ENCODE measurements around the gene SEMA4B.

SEMA4B gene

DNA sequence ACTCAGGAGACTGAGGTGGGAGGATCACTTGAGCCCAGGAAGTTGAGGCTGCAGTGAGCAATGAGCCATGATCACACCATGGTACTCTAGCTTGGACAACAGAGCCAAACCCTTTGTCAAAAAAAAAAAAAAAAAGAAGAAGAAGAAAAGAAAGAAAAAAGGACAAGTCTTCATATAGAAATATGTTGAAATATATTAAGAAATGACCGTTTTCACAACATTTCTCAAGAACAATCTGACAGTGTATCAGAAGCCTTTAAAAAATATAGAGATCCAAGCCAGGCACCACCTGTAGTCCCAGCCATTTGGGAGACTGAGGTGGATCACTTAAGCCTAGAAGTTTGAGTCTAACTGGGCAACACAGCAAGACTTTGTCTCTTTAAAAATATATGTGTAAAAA lies 29.5 kb upstream of the SEMA4B start:
- TF ChIP-seq EZH2phosphoT487 (IDR thresholded peaks at IDR 0.05; ENCODE audit: borderline replicate concordance) = no peak
- TF ChIP-seq, protein P1, sequence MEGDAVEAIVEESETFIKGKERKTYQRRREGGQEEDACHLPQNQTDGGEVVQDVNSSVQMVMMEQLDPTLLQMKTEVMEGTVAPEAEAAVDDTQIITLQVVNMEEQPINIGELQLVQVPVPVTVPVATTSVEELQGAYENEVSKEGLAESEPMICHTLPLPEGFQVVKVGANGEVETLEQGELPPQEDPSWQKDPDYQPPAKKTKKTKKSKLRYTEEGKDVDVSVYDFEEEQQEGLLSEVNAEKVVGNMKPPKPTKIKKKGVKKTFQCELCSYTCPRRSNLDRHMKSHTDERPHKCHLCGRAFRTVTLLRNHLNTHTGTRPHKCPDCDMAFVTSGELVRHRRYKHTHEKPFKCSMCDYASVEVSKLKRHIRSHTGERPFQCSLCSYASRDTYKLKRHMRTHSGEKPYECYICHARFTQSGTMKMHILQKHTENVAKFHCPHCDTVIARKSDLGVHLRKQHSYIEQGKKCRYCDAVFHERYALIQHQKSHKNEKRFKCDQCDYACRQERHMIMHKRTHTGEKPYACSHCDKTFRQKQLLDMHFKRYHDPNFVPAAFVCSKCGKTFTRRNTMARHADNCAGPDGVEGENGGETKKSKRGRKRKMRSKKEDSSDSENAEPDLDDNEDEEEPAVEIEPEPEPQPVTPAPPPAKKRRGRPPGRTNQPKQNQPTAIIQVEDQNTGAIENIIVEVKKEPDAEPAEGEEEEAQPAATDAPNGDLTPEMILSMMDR (conservative IDR thresholded peaks at IDR 0.05; ENCODE audit: low read length) = no peak

DNA sequence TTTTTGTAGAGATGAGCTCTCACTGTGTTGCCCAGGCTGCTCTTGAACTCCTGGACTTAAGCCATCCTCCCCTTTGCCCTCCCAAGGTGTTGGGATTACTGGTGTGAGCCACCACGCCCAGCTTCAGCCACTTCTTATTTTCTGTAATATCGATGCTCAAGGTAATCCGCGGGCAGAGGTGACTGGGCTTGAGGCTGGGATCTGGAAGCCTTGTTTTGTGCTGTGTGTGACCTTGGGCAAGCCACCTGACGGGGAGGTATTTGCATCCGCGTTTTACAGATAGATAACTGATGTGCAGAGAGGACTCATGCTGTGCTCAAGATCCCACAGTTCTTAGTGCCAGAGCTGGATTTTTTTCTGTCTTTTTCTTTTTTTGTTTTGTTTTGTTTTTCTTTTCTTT lies 27.8 kb upstream of the SEMA4B start:
- Histone ChIP-seq H2AFZ (ENCODE audit: low read length) (no peak overlapping the region), H3K27me3 (ENCODE audit: insufficient read depth, low read length, poor library complexity, severe bottlenecking) (no peaks in the 10 kb centered on the region), H3F3A (ENCODE audit: low read depth) (no peaks in the 10 kb centered on the region), H3K4me2 (ENCODE audit: low read depth, low read length, poor library complexity, severe bottlenecking) (no peak overlapping the region), H3K4me3 (ENCODE audit: low read length, poor library complexity, severe bottlenecking) (no peak overlapping the region), H3K9me2 (replicated peaks; ENCODE audit: low read depth, low read length) (no peaks in the 10 kb centered on the region), H3K9me3 (ENCODE audit: insufficient read depth, low read depth, low read length) (no peaks in the 10 kb centered on the region), H3K9ac (ENCODE audit: low read depth, low read length, poor library complexity, severe bottlenecking) (no peak overlapping the region), H3K79me2 (ENCODE audit: insufficient read depth, low read length) (no peaks in the 10 kb centered on the region), H4K20me1 (ENCODE audit: insufficient read depth, low read length, poor library complexity, severe bottlenecking) (no peaks in the 10 kb centered on the region), H3K4me1 (ENCODE audit: insufficient read depth, low read length, poor library complexity, severe bottlenecking) (no peaks in the 10 kb centered on the region), H3K36me3 (ENCODE audit: insufficient read depth, low read length) (no peaks in the 10 kb centered on the region)
- TF ChIP-seq, protein P1 (conservative IDR thresholded peaks at IDR 0.05; ENCODE audit: low read length) = no peak
- TF ChIP-seq EZH2phosphoT487 (IDR thresholded peaks at IDR 0.05; ENCODE audit: borderline replicate concordance) = no peak

More for the DNA sequence above, 29.5 kb upstream of the SEMA4B start:
- no peaks in the 10 kb centered on the region for H4K20me1 ChIP-seq (ENCODE audit: insufficient read depth, low read length, poor library complexity, severe bottlenecking)
- no peak overlapping the region for H3K4me2 ChIP-seq (ENCODE audit: low read depth, low read length, poor library complexity, severe bottlenecking)
- H3F3A ChIP-seq (ENCODE audit: low read depth) = no peaks in the 10 kb centered on the region
- no peaks in the 10 kb centered on the region for H3K79me2 ChIP-seq (ENCODE audit: insufficient read depth, low read length)
- no peaks in the 10 kb centered on the region for H3K9me2 ChIP-seq (replicated peaks; ENCODE audit: low read depth, low read length)
- no peaks in the 10 kb centered on the region for H3K27me3 ChIP-seq (ENCODE audit: insufficient read depth, low read length, poor library complexity, severe bottlenecking)
- no peaks in the 10 kb centered on the region for H3K4me1 ChIP-seq (ENCODE audit: insufficient read depth, low read length, poor library complexity, severe bottlenecking)
- no peaks in the 10 kb centered on the region for H3K36me3 ChIP-seq (ENCODE audit: insufficient read depth, low read length)
- no peak overlapping the region for H3K9ac ChIP-seq (ENCODE audit: low read depth, low read length, poor library complexity, severe bottlenecking)
- H3K9me3 ChIP-seq (ENCODE audit: insufficient read depth, low read depth, low read length) = no peaks in the 10 kb centered on the region
- no peak overlapping the region for H3K4me3 ChIP-seq (ENCODE audit: low read length, poor library complexity, severe bottlenecking)
- no peak overlapping the region for H2AFZ ChIP-seq (ENCODE audit: low read length)

DNA sequence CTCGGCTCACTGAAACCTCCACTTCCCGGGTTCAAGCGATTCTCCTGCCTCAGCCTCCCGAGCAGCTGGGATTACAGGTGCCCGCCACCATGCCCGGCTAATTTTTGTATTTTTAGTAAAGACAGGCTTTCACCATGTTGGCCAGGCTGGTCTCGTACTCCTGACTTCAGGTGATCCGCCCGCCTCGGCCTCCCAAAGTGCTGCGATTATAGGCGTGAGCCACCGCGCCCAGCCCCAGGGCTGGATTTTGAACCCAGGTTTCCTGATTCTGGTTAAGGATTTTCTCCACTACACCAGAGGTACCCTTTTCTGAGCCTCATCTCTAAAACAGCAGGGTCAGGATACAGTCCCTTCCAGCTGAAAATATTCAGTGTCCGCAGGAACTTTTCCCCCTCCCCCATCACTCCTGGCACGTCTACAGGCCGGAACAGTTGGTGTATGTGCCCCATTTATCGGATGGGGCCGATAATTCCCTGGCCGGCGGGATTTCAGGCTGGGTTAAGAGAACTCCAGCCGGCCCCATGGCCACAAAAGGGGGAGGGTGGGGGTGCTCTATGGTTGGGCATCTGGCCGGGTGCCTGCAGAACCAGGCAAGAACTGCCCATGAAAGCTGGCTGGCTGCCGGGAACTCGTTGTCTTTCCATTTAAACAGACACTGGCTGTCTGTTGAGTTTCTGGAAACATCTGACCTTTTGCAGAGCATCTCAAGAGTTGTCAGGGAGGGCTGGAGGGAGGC lies 26.8 kb upstream of the SEMA4B start:
- TF ChIP-seq, protein P1 (conservative IDR thresholded peaks at IDR 0.05; ENCODE audit: low read length) = no peak
- TF ChIP-seq EZH2phosphoT487 (IDR thresholded peaks at IDR 0.05; ENCODE audit: borderline replicate concordance) = no peak
- no peak overlapping the region for H3K9ac ChIP-seq (ENCODE audit: low read depth, low read length, poor library complexity, severe bottlenecking)
- H3K36me3 ChIP-seq (ENCODE audit: insufficient read depth, low read length) = no peaks in the 10 kb centered on the region
- H3K79me2 ChIP-seq (ENCODE audit: insufficient read depth, low read length) = no peaks in the 10 kb centered on the region
- no peak overlapping the region for H2AFZ ChIP-seq (ENCODE audit: low read length)
- H4K20me1 ChIP-seq (ENCODE audit: insufficient read depth, low read length, poor library complexity, severe bottlenecking) = no peaks in the 10 kb centered on the region
- H3F3A ChIP-seq (ENCODE audit: low read depth) = no peaks in the 10 kb centered on the region
- no peaks in the 10 kb centered on the region for H3K27me3 ChIP-seq (ENCODE audit: insufficient read depth, low read length, poor library complexity, severe bottlenecking)
- H3K4me1 ChIP-seq (ENCODE audit: insufficient read depth, low read length, poor library complexity, severe bottlenecking) = no peaks in the 10 kb centered on the region
- H3K4me2 ChIP-seq (ENCODE audit: low read depth, low read length, poor library complexity, severe bottlenecking) = no peak overlapping the region
- H3K4me3 ChIP-seq (ENCODE audit: low read length, poor library complexity, severe bottlenecking) = no peak overlapping the region
- no peaks in the 10 kb centered on the region for H3K9me3 ChIP-seq (ENCODE audit: insufficient read depth, low read depth, low read length)
- H3K9me2 ChIP-seq (replicated peaks; ENCODE audit: low read depth, low read length) = no peaks in the 10 kb centered on the region

Measured in Loucy (cell line).